Ishikawa (cell line): ENCODE results near the gene RPL7A.
A peak's percentile ranks its signal among the peaks of the same experiment; 100 is the strongest.

Experiments
- CEBPB ChIP-seq: IDR thresholded peaks from 2 replicates; pipeline ENCODE4 v1.6.1; 2012
- CREB1 ChIP-seq: IDR thresholded peaks from 2 replicates; pipeline ENCODE4 v1.6.1; 2012; ENCODE audit warnings: low read depth
- EGR1 ChIP-seq: IDR thresholded peaks from 2 replicates; pipeline ENCODE4 v1.6.1; 2012
- EP300 ChIP-seq: IDR thresholded peaks from 2 replicates; pipeline ENCODE4 v1.6.1; 2012; ENCODE audit warnings: borderline replicate concordance
- FOXM1 ChIP-seq: IDR thresholded peaks from 2 replicates; pipeline ENCODE4 v1.6.1; 2012; ENCODE audit warnings: low read depth, borderline replicate concordance
- MAX ChIP-seq: IDR thresholded peaks from 2 replicates; pipeline ENCODE4 v1.6.1; 2012
- NFIC ChIP-seq: IDR thresholded peaks from 2 replicates; pipeline ENCODE4 v1.6.1; 2012
- RAD21 ChIP-seq: IDR thresholded peaks from 2 replicates; pipeline ENCODE4 v1.6.1; 2012; ENCODE audit warnings: low read depth
- REST ChIP-seq: IDR thresholded peaks from 2 replicates; pipeline ENCODE4 v1.6.1; 2012; ENCODE audit warnings: low read depth, mild to moderate bottlenecking
- TAF1 ChIP-seq: IDR thresholded peaks from 2 replicates; pipeline ENCODE4 v1.6.1; 2012; ENCODE audit warnings: low read depth, mild to moderate bottlenecking
- TCF12 ChIP-seq: IDR thresholded peaks from 2 replicates; pipeline ENCODE4 v1.6.1; 2012; ENCODE audit warnings: low read depth
- TEAD4 ChIP-seq: IDR thresholded peaks from 2 replicates; pipeline ENCODE4 v1.6.1; 2012
- USF1 ChIP-seq: IDR thresholded peaks from 2 replicates; pipeline ENCODE4 v1.6.1; 2012
- YY1 ChIP-seq: IDR thresholded peaks from 2 replicates; pipeline ENCODE4 v1.6.1; 2012; ENCODE audit warnings: low read depth
- ZBTB7A ChIP-seq: IDR thresholded peaks from 2 replicates; pipeline ENCODE4 v1.6.1; 2012; ENCODE audit warnings: low read depth

The RPL7A gene

GRCh38 chr9:133354766-133355165 lies 6.7 kb downstream of the RPL7A start:
- TF ChIP-seq RAD21 (no peak), EP300 (no peak), TCF12 (no peak), FOXM1 (no peak), CEBPB (no peak), MAX (no peak), USF1 (no peak), CREB1 (no peak), NFIC (no peak), ZBTB7A (no peak), EGR1 (no peak), TAF1 (no peak), TEAD4 (no peak), YY1 (no peak)

- TF ChIP-seq FOXM1: no peak
- no peak for TF ChIP-seq TCF12
- no peak for TF ChIP-seq EGR1
- no peak for TF ChIP-seq TEAD4
- TF ChIP-seq TAF1: no peak
- no peak for TF ChIP-seq RAD21
- no peak for TF ChIP-seq NFIC
- TF ChIP-seq EP300: no peak
Measured at GRCh38 chr9:133355881-133356357, 7.9 kb downstream of the RPL7A start.

- peak; percentile 90 for TF ChIP-seq YY1
- TF ChIP-seq TCF12: 0 out of 2 replicates have a peak, but pooled peaks have one; percentile 23
- no peak for TF ChIP-seq EP300
- peak; percentile 8; the same call in 1 of the 2 replicates for TF ChIP-seq RAD21
- peak; percentile 42; the same call in 1 of the 2 replicates for TF ChIP-seq USF1
- no peak for TF ChIP-seq ZBTB7A
- peak; percentile 42; the same call in 1 of the 2 replicates for TF ChIP-seq MAX
- TF ChIP-seq NFIC: no peak
- peak; percentile 71 for TF ChIP-seq TAF1
- peak; percentile 95 for TF ChIP-seq EGR1
Measured at GRCh38 chr9:133356391-133357091, 8.5 kb downstream of the RPL7A start, which contains the start of the genes SURF1 and SURF2. SURF1 (minus strand) TSS chr9:133356487; CDS start chr9:133356453, 34 bp downstream. SURF2 (plus strand) TSS chr9:133356550; CDS start chr9:133356593, 43 bp downstream.

GRCh38 chr9:133357656-133358055 lies 9.6 kb downstream of the RPL7A start:
- TF ChIP-seq CEBPB (no peak), USF1 (no peak), EP300 (no peak), ZBTB7A (no peak), CREB1 (no peak), TCF12 (no peak), YY1 (no peak), RAD21 (no peak), FOXM1 (no peak), TAF1 (no peak)

- TF ChIP-seq MAX (no peak), RAD21 (peak; percentile 37)
Measured at GRCh38 chr9:133359399-133360175, 11.6 kb downstream of the RPL7A start.

GRCh38 chr9:133360400-133361393 lies 12.7 kb downstream of the RPL7A start:
- TF ChIP-seq CEBPB: no peak
- TF ChIP-seq TCF12: no peak
- no peak for TF ChIP-seq FOXM1
- no peak for TF ChIP-seq MAX
- TF ChIP-seq ZBTB7A: no peak
- TF ChIP-seq EP300: no peak
- TF ChIP-seq REST: no peak
- TF ChIP-seq CREB1: no peak
